NCI-H1092 treated with DMSO at 0.1 percent for 48 hours (cell line): ENCODE measurements around the gene KAZN.
A peak's percentile ranks its signal among the peaks of the same experiment; 100 is the strongest.
"Not testable (repeated sequence)": the region's sequence is repeated elsewhere in the genome, so short reads cannot be mapped to it uniquely, and the experiment has no call there.

Experiments used
- DNase-seq: peaks from one replicate; lab custom pipeline; 2025; lab: John Stamatoyannopoulos, UW

Gene KAZN

DNA sequence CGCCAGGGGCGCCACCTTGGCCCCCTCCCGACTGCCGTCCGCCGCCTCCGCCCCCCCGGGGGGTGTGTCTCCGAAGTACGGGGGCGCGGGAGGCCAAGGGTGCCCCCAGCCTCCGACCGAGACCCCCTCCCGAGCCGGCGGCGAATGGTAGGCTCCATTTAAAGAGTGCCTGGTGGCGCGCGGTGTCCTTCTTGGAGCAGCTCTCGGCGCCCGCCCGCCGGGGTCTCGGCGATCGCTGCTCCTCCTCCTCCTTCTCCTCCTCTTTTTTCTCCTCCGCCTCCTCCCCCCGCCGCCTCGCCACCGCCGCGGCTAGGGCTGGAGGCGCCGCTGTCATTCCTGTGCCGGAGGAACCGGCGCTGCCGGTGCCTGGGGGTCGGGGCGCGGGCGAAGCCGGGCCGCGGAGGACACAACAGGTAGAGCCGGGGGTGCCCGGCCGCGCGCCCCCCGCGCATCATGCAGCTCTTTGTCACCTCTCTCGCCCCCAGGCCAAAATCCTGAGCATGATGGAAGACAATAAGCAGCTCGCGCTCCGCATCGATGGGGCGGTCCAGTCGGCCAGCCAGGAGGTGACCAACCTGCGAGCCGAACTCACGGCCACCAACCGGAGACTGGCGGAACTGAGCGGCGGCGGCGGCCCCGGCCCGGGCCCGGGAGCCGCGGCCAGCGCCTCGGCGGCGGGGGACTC is at the start of gene KAZN:
Gene KAZN, plus strand, starts transcription at position 188 of the 685 bp plus-strand sequence.
- DNase-seq, result peak; percentile 74

DNA sequence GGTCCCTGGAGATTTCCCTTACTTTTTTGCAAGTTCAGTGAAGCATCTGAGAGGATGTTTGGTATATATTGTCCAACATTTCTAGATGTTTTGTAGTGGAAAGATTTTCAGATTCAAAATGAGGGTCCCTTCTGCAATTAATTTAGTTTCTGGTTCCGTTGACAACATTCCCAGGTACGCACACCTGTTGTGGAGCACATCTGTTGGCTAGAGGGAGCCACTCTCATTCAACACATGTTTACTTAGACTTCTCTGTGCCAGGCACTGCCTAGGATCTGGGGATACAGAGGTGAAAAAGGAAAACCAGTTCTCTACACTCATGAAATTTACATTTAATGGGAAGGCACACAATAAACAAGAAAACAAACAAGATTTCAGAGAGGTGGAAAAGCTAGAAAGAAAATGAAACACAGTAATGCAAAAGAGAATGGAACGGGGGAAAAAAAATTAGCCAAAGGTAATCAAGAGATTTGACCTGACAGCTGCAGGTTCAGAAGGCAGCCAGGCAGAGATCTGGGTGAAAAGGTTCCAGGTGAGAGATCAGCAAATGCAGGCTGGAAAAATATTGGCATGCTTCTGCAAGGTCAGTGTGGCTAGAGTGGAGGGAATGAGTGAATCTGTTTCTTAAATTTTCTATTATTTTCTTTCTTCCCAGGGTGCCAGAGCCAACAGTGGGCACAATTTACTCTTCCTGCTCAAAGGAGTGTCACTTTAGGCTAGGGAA is 48.4 kb upstream of the KAZN start:
- peak; percentile 92 for DNase-seq

DNA sequence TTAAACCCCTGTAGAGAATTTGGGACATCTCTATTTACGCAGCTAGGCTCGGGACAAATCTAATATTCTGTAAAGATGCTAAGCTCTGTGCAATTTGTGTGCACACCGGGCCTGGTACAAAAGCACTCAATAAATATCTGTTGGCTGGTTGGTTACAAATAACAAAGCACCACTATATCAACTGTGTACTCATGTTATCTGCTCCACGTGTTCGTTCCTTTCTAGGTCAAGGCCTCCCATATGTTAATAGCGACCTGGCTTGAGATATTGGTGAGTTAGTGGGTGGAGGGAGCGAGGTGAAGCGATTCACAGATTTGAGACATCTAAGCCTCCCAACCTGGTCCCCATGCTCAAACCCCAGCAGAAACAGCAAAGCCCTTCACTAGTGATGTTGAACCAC is 47.1 kb upstream of the KAZN start:
- DNase-seq, result no peak

DNA sequence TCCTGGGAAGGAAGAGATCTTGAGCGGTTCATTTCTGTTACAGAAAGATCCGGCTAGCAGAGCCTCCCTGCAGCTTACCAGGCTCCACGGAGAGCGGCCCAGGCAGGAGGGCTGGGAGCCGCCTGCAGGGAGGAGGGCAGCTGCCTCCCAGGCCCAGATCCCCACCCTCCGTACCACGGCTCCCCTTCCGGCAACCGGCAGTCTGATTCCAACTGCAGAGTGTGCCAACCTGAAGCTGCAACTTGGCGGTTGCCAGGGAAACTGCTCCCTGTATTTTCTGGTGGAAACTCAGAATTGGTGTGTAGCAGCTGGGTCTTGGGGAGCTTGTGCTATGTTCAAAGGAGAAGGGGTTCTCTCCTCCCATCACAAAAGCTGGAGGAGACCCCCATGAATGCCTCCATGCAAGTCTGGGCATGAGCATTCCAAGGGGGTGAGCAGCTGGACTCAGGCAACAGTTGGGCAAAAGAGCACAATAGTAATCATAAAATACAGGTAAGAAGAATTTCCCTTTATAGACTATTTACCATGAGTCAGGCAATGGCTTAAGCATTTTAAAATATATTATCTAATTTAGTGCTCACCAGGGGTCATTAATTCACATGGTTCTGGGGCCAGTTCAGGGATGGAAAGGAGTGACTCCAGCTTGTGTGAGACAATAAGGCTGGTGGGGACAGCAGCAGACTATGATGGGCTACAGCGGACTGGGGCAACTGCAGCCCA is 46.1 kb upstream of the KAZN start:
- DNase-seq, result no peak

DNA sequence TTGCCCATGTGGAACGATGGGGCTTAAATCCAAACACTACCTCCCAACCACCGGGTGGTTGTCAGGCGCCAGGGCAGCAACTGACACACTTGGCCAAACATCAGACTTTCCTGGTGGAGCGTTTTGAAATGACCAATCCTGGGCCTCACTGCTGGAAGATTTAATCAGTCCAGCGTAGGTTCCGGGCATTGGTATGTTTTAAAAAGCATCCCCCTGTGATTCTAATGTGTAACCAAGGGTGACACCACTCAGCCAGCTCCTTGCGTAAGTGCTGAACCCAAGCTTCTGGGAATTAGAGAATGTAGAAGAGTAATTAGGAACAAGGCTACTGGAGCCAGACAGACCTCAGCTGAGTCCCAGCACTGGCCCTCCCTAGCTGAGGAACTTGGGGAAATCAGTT is 44.8 kb upstream of the KAZN start:
- DNase-seq, result no peak

DNA sequence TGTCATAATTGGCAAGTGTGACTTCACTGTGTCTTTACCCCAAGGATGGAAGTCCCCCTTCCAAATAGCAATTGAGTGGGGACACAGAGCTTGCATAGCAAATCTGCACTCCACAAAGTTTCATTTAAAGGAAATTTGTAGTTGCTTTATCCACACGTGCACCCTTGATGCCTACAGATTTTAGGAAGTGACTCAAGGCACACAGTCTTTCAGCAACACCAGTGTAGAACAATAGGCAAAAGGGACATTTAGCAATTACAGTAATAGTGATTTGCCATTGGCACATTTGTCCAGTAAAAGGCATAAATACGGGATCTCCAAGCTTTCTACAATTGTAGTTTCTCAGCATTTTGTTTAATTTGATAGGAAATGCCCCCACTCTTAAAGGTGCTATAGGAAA is 43.4 kb upstream of the KAZN start:
- no peak for DNase-seq

DNA sequence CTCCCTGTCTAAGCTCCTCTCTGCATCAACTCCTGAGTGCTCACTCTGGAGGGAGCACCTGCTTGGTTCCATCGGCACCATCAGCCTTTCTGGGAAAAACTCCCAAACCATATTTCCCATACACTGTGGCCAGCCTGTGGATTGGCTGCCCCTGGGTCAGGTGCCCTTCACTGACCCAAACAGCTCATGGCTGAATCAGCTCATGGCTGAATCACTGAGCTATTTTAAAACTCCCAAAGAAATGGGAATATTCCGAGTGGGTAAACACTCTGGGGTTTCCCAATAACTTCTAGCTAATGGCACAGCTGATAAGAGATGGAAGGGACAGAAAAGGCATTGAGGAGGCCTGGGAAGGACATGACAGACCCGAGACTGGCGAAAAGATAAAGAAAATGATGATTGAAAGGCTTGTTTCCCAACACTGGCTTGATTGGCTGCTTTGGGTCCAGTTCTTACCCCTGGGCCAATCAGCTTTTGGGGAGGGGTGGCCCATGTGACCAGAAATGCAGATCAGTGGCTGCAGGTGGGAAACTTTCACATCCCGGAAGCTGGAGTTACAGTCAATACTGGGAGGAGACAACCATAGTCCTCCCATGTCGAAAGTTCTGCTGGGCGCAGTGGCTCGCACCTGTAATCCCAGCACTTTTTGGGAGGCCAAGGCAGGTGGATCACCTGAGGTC is 37.3 kb upstream of the KAZN start:
- DNase-seq, result no peak

DNA sequence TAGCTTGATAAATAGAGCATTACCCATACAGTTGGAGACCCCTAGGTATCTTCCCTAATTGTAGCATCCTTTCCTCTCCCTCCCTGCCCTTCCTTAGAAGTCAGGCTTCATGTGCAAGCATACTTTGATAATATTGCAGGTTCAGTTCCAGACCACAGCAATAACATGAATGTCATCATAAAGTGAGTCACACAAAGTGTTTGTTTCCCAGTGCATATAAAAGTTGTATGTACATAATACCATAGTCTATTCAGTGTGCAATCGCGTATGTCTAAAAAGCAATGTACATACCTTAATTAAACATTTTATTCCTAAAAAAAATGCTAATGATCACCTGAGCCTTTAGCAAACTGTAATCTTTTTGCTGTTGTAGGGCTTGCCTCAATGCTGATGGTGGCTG is 33.4 kb upstream of the KAZN start:
- no peak for DNase-seq

DNA sequence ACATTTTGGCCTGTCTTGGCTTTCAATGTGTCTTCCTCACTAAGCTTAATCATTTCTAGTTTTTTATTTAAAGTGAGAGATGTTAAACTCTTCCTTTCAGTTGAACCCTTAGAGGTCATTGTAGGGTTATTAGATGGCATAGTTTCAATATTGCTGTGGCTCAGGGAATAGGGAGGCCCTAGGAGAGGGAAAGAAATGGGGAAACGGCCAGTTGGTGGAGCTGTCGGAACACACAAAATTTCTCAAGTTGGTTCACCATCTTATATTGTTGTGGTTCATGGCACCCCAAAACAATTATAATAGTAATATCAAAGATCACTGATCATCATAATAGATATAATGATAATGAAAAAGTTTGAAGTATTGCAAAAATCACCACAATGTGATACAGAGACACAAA is 31.4 kb upstream of the KAZN start:
- no peak for DNase-seq

DNA sequence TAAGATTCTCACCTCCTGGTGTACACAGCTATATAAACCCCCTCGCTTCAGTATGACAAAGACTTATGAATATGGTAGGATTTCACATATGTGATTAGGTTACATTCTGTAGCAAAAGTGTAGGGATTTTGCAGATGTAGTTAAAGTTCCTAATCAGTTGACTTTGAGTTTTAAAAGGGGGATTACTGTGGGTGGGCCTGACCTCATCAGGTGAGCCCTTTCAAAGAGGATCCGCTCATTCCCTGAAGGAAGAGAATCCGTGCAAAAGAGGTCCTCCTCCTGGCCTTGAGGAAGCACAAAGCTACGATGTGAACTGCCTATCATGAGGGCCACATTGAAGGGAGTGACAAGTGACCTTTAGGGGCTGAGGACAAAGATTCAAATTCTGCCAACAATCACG is 30.6 kb upstream of the KAZN start:
- no peak for DNase-seq

DNA sequence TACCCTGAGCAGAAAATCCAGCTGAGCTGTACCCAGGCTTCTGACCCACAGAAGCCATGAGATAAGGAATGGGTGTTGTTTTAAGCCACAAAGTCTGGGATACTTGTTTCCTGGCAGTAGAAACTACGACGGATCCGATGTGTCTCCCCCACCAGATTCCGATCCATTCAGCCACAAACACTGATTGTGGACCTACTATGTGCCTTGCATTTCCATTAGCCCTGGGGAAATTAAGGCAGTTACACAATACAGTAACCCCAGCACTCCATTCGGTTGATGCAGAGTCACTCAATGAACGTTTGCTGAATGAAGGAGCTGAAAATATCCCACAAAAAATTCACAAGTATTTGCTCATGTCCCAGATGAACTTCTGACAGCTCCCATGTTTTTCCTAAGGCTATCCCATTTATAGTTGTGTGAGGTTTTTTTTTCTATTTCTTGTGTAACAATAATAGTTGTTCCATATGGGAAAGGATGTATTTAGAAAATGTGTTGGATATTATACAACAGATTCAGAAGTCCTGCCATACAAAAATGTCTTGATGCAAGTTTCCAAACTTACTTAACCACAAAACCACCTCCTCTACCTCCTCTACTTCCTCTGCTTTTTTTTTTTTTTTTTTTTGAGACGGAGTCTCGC is 29.6 kb upstream of the KAZN start:
- no peak for DNase-seq

DNA sequence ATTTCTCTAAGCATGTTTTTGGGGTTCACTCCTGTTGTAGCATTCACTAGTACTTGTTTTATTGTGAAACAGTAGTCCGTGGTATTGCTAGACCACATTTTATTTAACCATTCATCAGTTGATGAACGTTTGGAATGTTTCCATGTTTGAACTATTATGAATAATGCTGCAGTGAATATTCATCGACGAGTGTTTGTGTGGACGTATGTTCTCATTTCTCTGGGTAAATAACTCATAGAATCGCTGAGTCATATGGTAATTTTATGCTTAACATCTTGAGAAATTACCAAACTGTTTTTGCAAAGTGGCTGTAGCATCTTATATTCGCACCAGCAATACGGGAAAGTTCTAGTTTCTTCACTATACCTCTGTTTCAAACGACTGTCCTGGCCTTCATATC is 28.0 kb upstream of the KAZN start:
- no peak for DNase-seq

DNA sequence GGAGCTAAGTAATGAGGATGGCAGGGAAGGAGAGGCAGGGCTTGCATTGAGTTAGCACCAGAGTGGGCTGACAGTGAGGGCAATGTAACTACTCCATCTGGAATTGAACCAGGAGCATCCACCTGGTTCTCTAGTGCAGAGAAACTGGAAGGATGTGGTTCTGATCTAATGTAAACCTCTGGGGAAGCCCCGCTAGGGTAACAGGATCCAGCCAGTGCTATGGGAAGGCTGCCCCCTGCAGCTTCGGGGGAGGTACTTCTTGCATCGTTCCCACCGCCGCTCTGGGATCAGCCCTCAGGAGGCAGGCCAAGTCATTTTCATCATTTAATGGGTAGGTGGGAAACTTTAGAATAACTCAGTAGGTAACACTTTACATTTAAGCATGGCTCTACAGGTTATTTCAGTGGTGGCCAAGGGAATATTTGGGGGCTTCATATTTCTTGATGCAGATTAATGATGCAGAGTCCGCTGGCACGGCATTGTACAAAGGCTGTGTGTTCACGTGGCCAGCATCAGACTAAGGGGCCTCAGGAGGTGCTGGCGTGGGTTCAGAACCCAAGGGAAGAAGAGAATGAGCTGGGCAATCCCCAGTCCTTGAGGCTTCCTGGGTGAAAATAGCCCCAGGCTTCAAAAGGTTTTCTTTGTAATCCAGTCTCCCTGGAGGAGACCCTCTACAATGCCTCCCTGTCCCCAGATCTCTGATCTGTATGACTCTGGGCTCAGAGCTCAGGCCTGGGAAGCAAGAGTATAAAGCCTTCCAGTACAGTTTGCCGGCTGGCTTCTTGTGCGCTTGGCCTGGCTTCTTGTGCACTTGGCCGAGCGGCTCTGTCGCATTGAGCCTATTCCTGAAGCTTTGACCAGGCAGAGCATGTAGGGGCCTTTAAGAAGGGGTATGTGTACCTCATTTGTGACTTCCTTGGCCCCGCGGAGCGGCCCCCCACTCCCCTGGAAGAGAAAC is 26.4 kb upstream of the KAZN start:
- peak; percentile 14 for DNase-seq

DNA sequence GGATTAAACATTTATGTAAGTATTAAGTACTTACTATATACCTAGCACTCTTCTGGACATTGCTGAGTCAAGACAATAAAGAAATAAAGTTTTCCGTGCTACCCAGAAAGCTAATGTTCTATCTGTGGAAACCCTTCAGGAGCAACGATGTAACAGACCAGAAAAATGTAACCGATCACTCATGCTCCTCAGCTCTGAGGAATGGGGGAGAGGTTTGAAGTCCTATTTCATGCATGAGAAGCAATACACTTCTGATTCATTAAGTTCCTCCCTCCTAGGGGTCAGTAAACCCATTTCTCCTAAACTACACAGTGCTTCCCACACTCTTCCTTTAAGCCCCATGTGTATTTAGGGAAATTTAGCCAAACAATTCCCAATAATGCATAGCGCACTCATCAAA is 25.6 kb upstream of the KAZN start:
- DNase-seq, result no peak

DNA sequence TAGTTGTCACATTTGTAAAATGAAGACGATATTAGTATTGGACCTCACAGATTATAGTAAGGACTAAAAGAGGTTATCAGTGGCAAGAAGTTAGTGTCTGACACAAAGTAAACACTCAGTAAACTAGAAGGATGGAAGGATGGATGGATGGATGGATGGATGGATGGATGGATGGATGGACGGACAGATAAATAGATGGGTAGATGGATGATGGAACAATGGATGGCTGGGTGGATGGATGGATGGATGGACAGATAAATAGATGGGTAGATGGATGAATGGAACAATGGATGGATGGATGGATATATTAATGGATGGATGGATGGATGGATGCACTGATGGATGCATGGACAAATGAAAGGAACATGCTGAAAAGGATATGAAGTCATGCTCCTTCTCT is 22.3 kb upstream of the KAZN start:
- no peak for DNase-seq

DNA sequence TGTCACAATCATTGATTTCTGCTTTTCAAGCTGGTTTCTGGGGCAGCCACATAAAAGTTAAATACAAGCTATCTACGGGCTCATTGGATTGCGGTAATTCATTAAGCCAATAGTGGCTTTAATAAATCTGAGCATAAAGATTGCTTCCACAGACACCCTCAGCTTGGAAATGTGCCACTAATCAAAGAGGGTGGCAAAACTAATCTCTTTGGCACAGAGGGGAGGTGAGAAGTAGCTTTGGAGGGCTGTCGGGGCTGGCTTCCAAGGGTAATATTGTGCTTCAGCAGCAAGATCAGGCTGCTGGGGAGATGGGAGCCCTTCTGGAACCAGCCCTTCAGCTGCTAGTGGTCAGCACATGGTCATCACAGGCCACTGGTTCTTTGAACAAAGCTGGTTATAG is 21.2 kb upstream of the KAZN start:
- peak; percentile 39 for DNase-seq

DNA sequence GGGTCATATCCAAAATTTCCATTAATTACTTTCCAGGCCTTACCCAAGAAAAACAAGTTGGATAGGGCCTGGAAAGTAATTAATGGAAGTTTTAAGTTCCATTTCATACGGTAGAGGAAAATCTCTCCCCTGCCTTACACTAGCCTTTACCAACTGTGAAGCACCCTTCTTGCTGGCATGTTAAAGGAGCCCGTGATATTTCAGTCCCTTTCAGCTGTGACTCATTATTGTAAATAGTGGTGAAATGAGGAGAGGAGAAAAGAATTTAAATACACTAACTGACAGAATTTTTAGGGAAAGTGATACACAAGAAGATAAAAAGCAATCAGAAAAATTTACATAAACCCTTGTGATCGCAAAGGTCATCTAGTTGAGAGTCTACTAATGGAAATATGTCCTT is 20.3 kb upstream of the KAZN start:
- DNase-seq, result no peak

DNA sequence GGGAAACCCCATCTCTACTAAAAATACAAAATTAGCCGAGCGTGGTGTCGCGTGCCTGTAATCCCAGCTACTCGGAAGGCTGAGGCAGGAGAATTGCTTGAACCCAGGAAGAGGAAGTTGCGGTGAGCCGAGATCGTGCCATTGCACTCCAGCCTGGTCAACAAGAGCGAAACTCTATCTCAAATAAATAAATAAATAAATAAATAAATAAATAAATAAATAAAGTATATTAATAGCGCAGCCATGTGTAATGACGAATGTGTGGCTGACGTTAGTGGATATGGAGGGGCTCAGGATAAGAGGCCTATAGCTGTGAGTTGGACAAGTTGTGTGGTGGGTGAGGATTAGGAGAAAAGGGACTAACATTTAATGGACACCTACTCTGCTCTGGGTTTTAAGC is 18.2 kb upstream of the KAZN start:
- not testable (repeated sequence) for DNase-seq

DNA sequence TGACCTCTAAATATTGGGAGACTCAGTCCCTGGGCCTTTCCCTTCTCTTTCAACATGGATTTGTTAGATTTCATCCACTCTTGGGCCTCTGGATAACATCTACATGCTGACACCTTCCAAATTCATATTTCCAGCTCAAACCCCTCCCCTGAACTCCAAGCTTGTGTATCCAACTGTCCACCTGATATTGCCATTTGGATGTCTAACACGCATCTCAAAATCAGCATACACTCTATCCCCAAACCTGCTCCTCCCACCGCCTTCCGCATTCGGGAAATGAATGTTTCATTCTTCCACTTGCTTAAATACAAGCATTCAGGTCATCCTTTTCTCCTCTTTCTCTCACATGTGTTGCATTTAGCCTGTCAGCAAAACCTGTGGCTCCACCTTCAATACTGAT is 17.5 kb upstream of the KAZN start:
- no peak for DNase-seq

DNA sequence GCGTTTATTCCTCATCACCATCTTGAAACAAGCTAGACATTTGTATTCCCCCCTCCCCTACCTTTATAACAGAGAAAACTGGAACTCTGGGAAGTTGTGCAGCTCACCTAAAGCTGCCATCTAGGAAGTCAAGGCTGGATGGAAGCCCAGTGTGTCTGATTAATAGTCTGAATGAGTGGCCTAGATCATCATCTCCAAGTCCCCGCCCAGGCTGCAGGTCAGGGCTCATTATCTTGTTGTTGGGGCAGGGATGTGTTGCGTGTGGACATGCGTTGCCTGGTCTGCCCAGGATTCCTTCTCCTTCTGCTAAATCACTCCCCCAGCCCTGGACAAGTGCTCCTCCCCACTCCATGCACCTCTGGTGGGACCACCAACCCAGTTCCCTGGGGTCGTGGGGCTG is 14.7 kb upstream of the KAZN start:
- DNase-seq, result no peak

DNA sequence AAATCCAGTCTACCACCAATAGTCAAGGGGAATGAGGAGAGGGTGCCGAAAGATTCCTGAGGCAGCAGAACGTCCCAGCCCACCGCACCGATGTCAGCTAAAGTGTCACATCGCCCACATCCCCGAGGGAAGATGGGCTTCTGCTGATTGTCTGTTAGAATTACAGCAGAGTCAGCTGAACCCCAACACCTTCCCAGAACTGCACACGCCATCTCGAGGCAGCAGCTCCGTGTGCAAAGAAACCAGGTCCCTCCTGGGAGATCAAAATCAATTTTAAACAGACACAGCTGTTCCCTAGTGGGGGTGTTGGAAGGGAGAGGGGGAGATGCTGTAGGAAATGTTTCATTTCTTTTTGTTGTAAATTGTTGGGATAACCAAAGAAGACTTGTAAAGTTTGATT is 12.8 kb upstream of the KAZN start:
- DNase-seq, result no peak
